Astrocyte (in vitro differentiated cells and primary cell): ENCODE measurements around the gene SLC37A4.

ENCODE experiments used
- CTCF ChIP-seq: IDR thresholded peaks from 2 replicates; pipeline ENCODE4 v1.5.1; 2011; ENCODE audit warnings: low read depth, mild to moderate bottlenecking, inconsistent platforms, low read length, moderate library complexity; ENCODE audit not compliant: insufficient read depth
- EZH2 ChIP-seq: IDR thresholded peaks from 2 replicates; pipeline ENCODE4 v1.6.1; 2012; ENCODE audit warnings: mild to moderate bottlenecking, low read length, inconsistent platforms; ENCODE audit not compliant: insufficient read depth

- no peak for TF ChIP-seq CTCF
- no peak for TF ChIP-seq EZH2
Measured at GRCh38 chr11:119025099-119025473, 5.6 kb downstream of the SLC37A4 start.
